GM06990 (cell line): ENCODE results near the gene SAA4.

Source experiments
- DNase-seq: peaks from one replicate; pipeline ENCODE4 v3.0.0-alpha.2; 2011; ENCODE audit not compliant: insufficient read length; ENCODE audit errors: extremely low read depth
- H3K27me3 ChIP-seq: replicated peaks from 2 replicates; pipeline ENCODE4 v1.6.0; 2011; ENCODE audit warnings: low read length; ENCODE audit not compliant: control insufficient read depth, insufficient read depth
- H3K36me3 ChIP-seq: 2 replicates; pipeline ENCODE4 v1.5.1; 2011; ENCODE audit warnings: low read length; ENCODE audit not compliant: control insufficient read depth, insufficient read depth
- H3K4me3 ChIP-seq: replicated peaks from 2 replicates; pipeline ENCODE4 v1.5.1; 2011; ENCODE audit warnings: low read depth, mild to moderate bottlenecking, control low read depth, low read length
- TF ChIP-seq, protein P1 (sequence below): IDR thresholded peaks from 2 replicates; pipeline ENCODE4 v1.5.1; 2011; ENCODE audit warnings: low read length, control low read depth, mild to moderate bottlenecking, inconsistent platforms; ENCODE audit not compliant: insufficient read depth, poor library complexity, severe bottlenecking

The SAA4 gene

DNA sequence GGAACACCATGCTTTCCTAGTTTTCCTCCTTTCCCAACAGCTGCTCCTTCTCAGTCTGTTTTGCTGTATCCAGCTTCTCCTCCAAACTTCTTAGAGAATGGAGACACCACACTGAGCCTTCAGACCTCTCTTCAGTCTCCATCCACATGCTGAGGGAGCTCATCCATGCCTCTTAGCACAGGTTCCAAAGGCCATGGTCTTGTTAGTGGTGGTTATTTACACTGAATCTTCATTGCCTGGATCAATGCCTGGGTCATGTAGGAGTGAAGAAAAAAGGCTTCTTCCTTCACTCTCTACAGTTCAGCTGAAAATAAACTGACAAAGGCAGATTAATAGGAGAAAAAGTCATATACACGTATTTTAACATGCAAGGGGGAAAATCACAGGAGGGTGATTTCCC, 3.1 kb upstream of the SAA4 start:
- TF ChIP-seq, protein P1, sequence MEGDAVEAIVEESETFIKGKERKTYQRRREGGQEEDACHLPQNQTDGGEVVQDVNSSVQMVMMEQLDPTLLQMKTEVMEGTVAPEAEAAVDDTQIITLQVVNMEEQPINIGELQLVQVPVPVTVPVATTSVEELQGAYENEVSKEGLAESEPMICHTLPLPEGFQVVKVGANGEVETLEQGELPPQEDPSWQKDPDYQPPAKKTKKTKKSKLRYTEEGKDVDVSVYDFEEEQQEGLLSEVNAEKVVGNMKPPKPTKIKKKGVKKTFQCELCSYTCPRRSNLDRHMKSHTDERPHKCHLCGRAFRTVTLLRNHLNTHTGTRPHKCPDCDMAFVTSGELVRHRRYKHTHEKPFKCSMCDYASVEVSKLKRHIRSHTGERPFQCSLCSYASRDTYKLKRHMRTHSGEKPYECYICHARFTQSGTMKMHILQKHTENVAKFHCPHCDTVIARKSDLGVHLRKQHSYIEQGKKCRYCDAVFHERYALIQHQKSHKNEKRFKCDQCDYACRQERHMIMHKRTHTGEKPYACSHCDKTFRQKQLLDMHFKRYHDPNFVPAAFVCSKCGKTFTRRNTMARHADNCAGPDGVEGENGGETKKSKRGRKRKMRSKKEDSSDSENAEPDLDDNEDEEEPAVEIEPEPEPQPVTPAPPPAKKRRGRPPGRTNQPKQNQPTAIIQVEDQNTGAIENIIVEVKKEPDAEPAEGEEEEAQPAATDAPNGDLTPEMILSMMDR, result no peak
- Histone ChIP-seq H3K27me3 (no peaks in the 10 kb centered on the region), H3K36me3 (no peaks in the 10 kb centered on the region), H3K4me3 (no peak overlapping the region)
- no peak for DNase-seq

DNA sequence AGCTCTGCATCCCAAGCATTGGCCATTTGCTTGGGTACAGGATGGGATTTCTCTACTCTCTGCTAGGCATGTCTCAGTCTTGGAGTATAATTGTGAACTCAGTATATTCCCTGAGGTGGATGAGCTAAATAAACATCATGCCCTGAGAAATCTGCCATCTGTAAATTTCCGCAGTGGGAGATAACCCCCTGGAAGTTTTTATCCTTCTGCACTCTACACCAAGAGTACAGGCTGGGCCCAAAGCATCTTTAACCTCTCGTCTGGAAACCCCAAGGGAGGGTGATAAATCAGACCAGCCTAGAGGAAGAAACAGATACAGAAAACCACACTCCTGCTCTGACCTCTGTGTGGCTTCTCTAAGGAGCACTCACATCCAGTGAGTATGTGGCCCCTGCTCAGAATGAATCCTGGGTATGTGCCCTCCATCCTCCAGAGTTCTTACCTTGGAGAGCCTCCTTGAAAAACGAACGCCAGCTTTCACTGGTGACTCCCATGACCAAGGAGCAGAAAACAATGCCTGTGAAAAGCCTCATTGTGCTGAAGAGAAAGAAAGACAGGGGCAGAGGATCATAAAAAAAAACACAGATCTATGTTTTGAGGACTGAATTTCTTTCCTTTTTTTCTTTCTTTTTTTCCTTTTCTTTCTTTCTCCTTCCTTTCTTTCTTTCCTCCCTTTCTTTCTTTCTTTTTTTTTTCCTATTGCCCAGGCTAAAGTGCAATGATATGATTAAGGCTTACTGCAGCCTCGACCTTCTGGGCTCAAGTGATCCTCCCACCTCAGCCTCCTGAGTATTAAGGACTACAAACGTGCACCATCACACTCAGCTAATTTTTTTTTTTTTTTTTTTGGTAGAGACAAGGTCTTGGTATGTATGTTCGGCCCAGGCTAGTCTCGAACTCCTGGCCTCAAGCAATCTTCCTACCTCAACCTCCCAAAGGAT, 938 bp downstream of the SAA4 start:
- TF ChIP-seq, protein P1, result no peak
- H3K36me3 ChIP-seq, result no peaks in the 10 kb centered on the region
- no peak for DNase-seq
- no peaks in the 10 kb centered on the region for H3K27me3 ChIP-seq
- no peak overlapping the region for H3K4me3 ChIP-seq

DNA sequence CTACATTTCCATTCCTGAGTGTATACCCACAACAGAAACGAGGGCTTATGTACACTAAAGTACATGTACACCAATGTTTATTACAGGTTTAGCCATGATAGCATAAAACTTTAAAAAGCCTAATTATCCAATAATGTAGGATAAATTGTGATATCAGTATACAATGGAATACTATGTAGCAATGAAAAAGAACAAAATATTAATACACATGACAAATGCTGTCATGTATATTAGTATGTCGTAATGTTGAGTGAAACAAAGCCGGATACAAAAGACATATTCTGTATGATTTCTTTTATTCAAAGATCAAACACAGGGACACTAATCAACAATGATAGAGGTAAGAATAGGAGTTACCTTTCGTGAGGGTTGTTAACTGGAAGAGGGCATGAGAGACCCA, 2.7 kb downstream of the SAA4 start:
- no peak overlapping the region for H3K4me3 ChIP-seq

DNA sequence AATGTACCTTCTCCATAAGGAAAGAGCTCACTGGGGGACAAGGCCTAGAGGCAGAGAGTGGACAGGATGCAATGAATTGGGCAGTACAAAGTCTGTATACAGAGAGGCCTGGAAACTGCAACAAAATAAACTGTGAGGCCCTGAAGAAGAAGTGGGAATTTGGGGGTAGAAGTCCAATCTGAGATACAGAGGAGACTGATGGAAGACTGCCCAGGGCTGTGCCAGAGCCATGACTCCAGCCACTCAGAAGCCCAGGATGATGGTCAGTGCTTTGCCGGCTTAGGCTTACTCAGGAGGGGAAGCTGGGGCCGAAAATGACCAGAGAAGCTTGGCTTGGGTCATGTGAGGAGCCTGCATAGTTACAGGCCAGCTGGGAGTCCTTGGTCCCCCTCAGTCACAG, 5.7 kb downstream of the SAA4 start:
- Histone ChIP-seq H3K27me3 (no peaks in the 10 kb centered on the region), H3K4me3 (no peak overlapping the region), H3K36me3 (no peaks in the 10 kb centered on the region)
- TF ChIP-seq, protein P1, result no peak
- DNase-seq, result no peak

More for the DNA sequence above, 2.7 kb downstream of the SAA4 start:
- TF ChIP-seq, protein P1, result no peak
- H3K36me3 ChIP-seq, result no peaks in the 10 kb centered on the region
- no peaks in the 10 kb centered on the region for H3K27me3 ChIP-seq
- DNase-seq, result no peak

DNA sequence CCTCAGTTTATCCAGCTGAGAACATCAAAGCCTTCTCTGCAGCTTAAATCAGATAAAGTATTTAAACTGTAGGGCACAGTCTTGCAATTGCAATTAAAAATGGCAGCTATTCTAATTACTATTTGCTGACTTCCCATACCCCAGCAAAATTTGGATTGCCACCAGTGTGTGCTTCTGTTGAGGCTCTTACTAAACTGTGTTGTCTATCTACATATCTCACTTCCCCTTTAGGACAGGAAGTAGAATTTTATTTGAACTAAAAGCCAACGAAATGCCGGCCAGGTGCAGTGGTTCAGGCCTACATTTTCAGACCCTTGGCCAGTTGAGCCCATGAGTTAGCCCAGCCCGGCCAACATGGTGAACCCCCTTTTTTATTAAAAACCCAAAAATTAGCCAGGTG, 7.1 kb downstream of the SAA4 start:
- TF ChIP-seq, protein P1, result no peak
- H3K27me3 ChIP-seq, result no peaks in the 10 kb centered on the region
- H3K36me3 ChIP-seq, result no peaks in the 10 kb centered on the region
- H3K4me3 ChIP-seq, result no peak overlapping the region
- DNase-seq, result peak; percentile 58
